Uterus (tissue), 2 donors: ENCODE measurements around the gene LUC7L3.

Source experiments
- CTCF ChIP-seq, 4 experiments: fragments of 200-600 bp in 2 of 4; fragments of 450-650 bp in 2 of 4; sonication (generic) in 2 of 4; IDR thresholded peaks; one replicate each; pipeline ENCODE4 v1.5.1; 2016 to 2019; ENCODE audit warnings: antibody characterized with exemption in 4 of 4, mild to moderate bottlenecking in 2 of 4, moderate library complexity in 1 of 4
- POLR2A ChIP-seq, 2 donors: fragments of 450-650 bp; IDR thresholded peaks; one replicate each; pipeline ENCODE4 v1.6.1; 2016; ENCODE audit warnings: antibody characterized with exemption in 2 of 2, mild to moderate bottlenecking in 1 of 2, moderate library complexity in 1 of 2

GRCh38 chr17:50731575-50732460 is 12.4 kb downstream of the LUC7L3 start:
- TF ChIP-seq POLR2A (IDR thresholded peaks at IDR 0.05) (no peak), CTCF (IDR thresholded peaks at IDR 0.05) (no peak)
